B cell (primary cell): Measurements from ENCODE around the gene ZFHX2. TPM values are rescaled to one million over a fixed set of nuclear protein-coding genes. Genes with fewer than 3 reads are reported as not detected.

ENCODE experiments used
- ATAC-seq: fragments of 200-7000 bp; cut with Tn5 transposase; one replicate; pipeline ENCODE4 v1.10.0; 2021; ENCODE audit warnings: low read depth, mild to moderate bottlenecking, moderate number of reproducible peaks, moderate library complexity
- CTCF ChIA-PET: fragments of 350-600 bp; sonication (Branson Sonifier 250); formaldehyde crosslinking; loops from one replicate; lab custom pipeline; 2021; ENCODE audit warnings: antibody characterized with exemption, inconsistent platforms; lab: Charles Lee
- POLR2A ChIA-PET: fragments of 350-600 bp; sonication (Branson Sonifier 250); formaldehyde crosslinking; loops from one replicate; lab custom pipeline; 2021; ENCODE audit warnings: antibody characterized with exemption; lab: Charles Lee
- DNase-seq: peaks from one replicate; pipeline ENCODE4 v3.0.0; 2013
- H2AFZ ChIP-seq: 2 replicates; pipeline ENCODE4 v1.6.1; 2012; ENCODE audit warnings: mild to moderate bottlenecking, low read depth, low read length; ENCODE audit not compliant: insufficient read depth, poor library complexity, severe bottlenecking
- H3K27ac ChIP-seq, 2 donors: 1 replicate in 1 of 2; 2 replicates in 1 of 2; pipeline ENCODE4 v1.5.1; 2012 to 2013; ENCODE audit warnings: low read length in 2 of 2, mild to moderate bottlenecking in 2 of 2, moderate library complexity in 1 of 2
- H3K27me3 ChIP-seq, 4 experiments: fragments of 200-600 bp in 1 of 4; sonication (generic) in 1 of 4; replicated peaks in 1 of 4; 1 replicate in 2 of 4; 2 replicates in 2 of 4; pipeline versions ENCODE4 v1.6.1 to v1.7.0; 2013 to 2016; ENCODE audit warnings: low read length in 3 of 4, mild to moderate bottlenecking in 2 of 4, mixed read lengths in 1 of 4, moderate library complexity in 1 of 4; ENCODE audit not compliant: insufficient read depth in 4 of 4, control insufficient read depth in 3 of 4; ENCODE audit errors: control extremely low read depth in 1 of 4
- H3K36me3 ChIP-seq, 2 experiments: replicated peaks in 1 of 2; 1 replicate in 1 of 2; 2 replicates in 1 of 2; pipeline versions ENCODE4 v1.6.1 to v1.7.1; 2013; ENCODE audit warnings: low read length in 1 of 2; ENCODE audit not compliant: insufficient read depth in 2 of 2, control insufficient read depth in 1 of 2; ENCODE audit errors: control extremely low read depth in 1 of 2, extremely low read depth in 1 of 2
- H3K4me1 ChIP-seq, 2 donors: fragments of 200-600 bp in 1 of 2; sonication (generic) in 1 of 2; 1 replicate in 1 of 2; 2 replicates in 1 of 2; pipeline versions ENCODE4 v1.5.1 to v1.6.1; 2013 to 2017; ENCODE audit warnings: low read length in 2 of 2; ENCODE audit not compliant: control insufficient read depth in 2 of 2, insufficient read depth in 2 of 2
- H3K4me2 ChIP-seq: replicated peaks from 2 replicates; pipeline ENCODE3; 2012; ENCODE audit warnings: mild to moderate bottlenecking, low read depth, low read length; ENCODE audit not compliant: poor library complexity, severe bottlenecking
- H3K4me3 ChIP-seq, 5 experiments: fragments of 200-600 bp in 1 of 5; sonication (generic) in 1 of 5; 1 replicate in 3 of 5; 2 replicates in 2 of 5; pipeline versions ENCODE4 v1.5.1 to v1.7.0; 2011 to 2016; ENCODE audit warnings: low read length in 4 of 5, mild to moderate bottlenecking in 4 of 5, low read depth in 2 of 5, control low read depth in 1 of 5, moderate library complexity in 1 of 5; ENCODE audit not compliant: insufficient read depth in 1 of 5; ENCODE audit errors: control extremely low read depth in 1 of 5, extremely low read depth in 1 of 5
- H3K79me2 ChIP-seq: fragments of 200-600 bp; sonication (generic); one replicate; pipeline ENCODE4 v1.6.0; 2016; ENCODE audit warnings: low read length; ENCODE audit not compliant: control insufficient read depth, insufficient read depth
- H3K9ac ChIP-seq: fragments of 200-600 bp; sonication (generic); 2 replicates; pipeline ENCODE4 v1.6.1; 2017; ENCODE audit warnings: mild to moderate bottlenecking, low read length, moderate library complexity
- H3K9me3 ChIP-seq, 3 donors: one replicate each; pipeline versions ENCODE4 v1.6.1 to v1.7.1; 2013; ENCODE audit warnings: low read length in 2 of 3; ENCODE audit not compliant: control insufficient read depth in 2 of 3, insufficient read depth in 1 of 3; ENCODE audit errors: control extremely low read depth in 1 of 3
- H4K20me1 ChIP-seq: 2 replicates; pipeline ENCODE4 v1.6.0; 2012; ENCODE audit warnings: mild to moderate bottlenecking, low read length; ENCODE audit not compliant: insufficient read depth, control insufficient read depth, poor library complexity, severe bottlenecking
- H3K27ac Mint-ChIP-seq: one replicate; pipeline ENCODE4 v1.8.0; 2021; ENCODE audit warnings: mixed read lengths
- H3K27me3 Mint-ChIP-seq: one replicate; pipeline ENCODE4 v1.8.0; 2021; ENCODE audit warnings: mixed read lengths
- H3K4me1 Mint-ChIP-seq: one replicate; pipeline ENCODE4 v1.8.0; 2021; ENCODE audit warnings: mixed read lengths
- H3K4me3 Mint-ChIP-seq: one replicate; pipeline ENCODE4 v1.8.0; 2021; ENCODE audit warnings: mixed read lengths
- H3K9me3 Mint-ChIP-seq: one replicate; pipeline ENCODE4 v1.8.0; 2022; ENCODE audit warnings: mixed read lengths; ENCODE audit not compliant: insufficient read depth
- CTCF ChIP-seq: fragments of 200-600 bp; IDR thresholded peaks from one replicate; pipeline ENCODE4 v1.8.0; 2022; ENCODE audit warnings: antibody characterized with exemption, mild to moderate bottlenecking
- EZH2 ChIP-seq: IDR thresholded peaks from 2 replicates; pipeline ENCODE4 v1.6.1; 2012; ENCODE audit warnings: borderline replicate concordance, low read depth, mild to moderate bottlenecking, moderate library complexity, low read length; ENCODE audit not compliant: insufficient read depth, poor library complexity, severe bottlenecking
- WGBS: methylation state at CpG from one replicate; pipeline ENCODE4 v1.1.5; 2013; ENCODE audit warnings: missing lambda C conversion rate; ENCODE audit not compliant: insufficient coverage; 5-methylcytosine and 5-hydroxymethylcytosine counted together
- intact Hi-C: fragments of 100-400 bp; cut with micrococcal nuclease; formaldehyde crosslinking; loops from one replicate; pipeline ENCODE4 v1.10.0; 2022
- polyA plus RNA-seq: library from polyadenylated mRNA; depleted of rRNA; stranded (reverse); fragments of >200 nt; gene quantifications from 2 replicates; pipeline ENCODE4 v1.2.3, GENCODE V29; 2012
- total RNA-seq, 2 donors: library from RNA; stranded (reverse); fragments of 120-200 nt in 1 of 2; gene quantifications; 1 replicate in 1 of 2; 2 replicates in 1 of 2; pipeline versions ENCODE4 v1.2.3 to v1.2.4, GENCODE V29; 2013 to 2022

Gene ZFHX2
- total and polyA plus RNA-seq, 2 donors (not counting 1 experiment from before 2014, with no cell fraction given) = 0.21 to 2.5 TPM

DNA sequence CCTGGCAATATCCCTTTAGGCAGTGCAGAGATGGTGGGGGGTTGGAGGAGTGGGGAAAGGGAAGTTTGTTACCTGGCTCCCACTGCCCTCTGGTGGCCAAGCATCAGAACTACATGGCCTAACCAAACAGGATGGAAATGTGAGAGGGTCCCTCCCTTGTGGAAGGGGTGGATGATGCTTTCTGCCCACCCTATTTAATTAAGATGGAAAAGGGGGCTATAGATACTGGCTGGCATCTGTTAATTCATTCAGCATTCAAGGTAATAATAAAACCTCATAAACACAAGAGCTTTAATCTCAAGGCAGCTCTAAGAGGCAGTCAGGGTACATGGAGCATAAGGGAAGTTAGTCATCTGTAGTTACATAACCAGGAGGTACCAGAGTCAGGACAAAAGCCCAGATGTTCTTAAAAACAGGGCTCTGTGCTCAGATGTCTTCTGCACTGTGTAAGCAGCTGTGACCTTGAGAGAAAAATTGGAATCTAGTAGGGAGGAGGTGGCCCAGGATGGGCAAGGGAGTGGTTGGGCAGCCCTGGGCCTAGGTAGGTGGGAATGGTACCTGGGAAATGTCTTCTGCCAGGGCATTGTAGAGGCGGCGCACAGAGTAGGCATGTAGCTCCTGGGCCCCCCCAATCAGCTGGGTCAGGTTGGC, 11.4 kb upstream of the ZFHX2 start:
- no peaks in the 10 kb centered on the region for H3K9me3 Mint-ChIP-seq
- peak; percentile 75 for DNase-seq
- POLR2A ChIA-PET = no interaction called here

More for the DNA sequence above, 11.4 kb upstream of the ZFHX2 start:
- H4K20me1 ChIP-seq = peaks cover 37% of the 10 kb centered on the region
- H3K27ac Mint-ChIP-seq = peak overlapping the region; percentile 56
- intact Hi-C loops = loop anchor here (1.0 to 10.0 kb wide), 4 partner anchors 85 to 472 kb away; partner anchors contain the start of genes HOMEZ and PABPN1
- H3K4me1 Mint-ChIP-seq = peaks cover 41% of the 10 kb centered on the region
- peaks cover 0 to 81% of the 10 kb centered on the region in 2 experiments for H3K36me3 ChIP-seq
- CTCF ChIA-PET = interaction anchor here (1.0 to 12.4 kb wide), 12 partner anchors 9 to 299 kb away, joined by 3 to 335 read pairs (median 5); partner anchors contain the start of gene ZFHX2
- no peaks in the 10 kb centered on the region for H3K9me3 ChIP-seq
- 100% methylated on average over 2 of the region's 2 CpGs for WGBS
- peaks cover 40% of the 10 kb centered on the region for H3K79me2 ChIP-seq
- H3K9ac ChIP-seq = no peak overlapping the region
- H3K4me2 ChIP-seq = no peak overlapping the region
- no peak overlapping the region for H3K4me3 Mint-ChIP-seq
- no peaks in the 10 kb centered on the region for H3K27me3 ChIP-seq
- no peak overlapping the region for H3K27ac ChIP-seq
- no peak for TF ChIP-seq EZH2
- TF ChIP-seq CTCF = peak; percentile 93
- H3K4me1 ChIP-seq = peaks cover 10 to 21% of the 10 kb centered on the region in 2 donors
- peak; percentile 37 for ATAC-seq
- no peak overlapping the region for H2AFZ ChIP-seq
- no peak overlapping the region for H3K4me3 ChIP-seq
- no peaks in the 10 kb centered on the region for H3K27me3 Mint-ChIP-seq
